ENCODE data around the gene SH3TC1. TPM values are rescaled to one million over a fixed set of nuclear protein-coding genes. Genes with fewer than 3 reads are reported as not detected.

Gene SH3TC1
- total RNA-seq, 1 experiment from 2014 or later, result 2.2 TPM

- no peak overlapping the region for H3K4me3 ChIP-seq (ENCODE audit: insufficient read depth, low read depth, low read length)
- no peaks in the 10 kb centered on the region for H3K36me3 ChIP-seq (replicated peaks; ENCODE audit: control insufficient read depth, insufficient read depth, low read length)
- H3K27me3 ChIP-seq (ENCODE audit: control insufficient read depth, insufficient read depth, low read length), result no peaks in the 10 kb centered on the region
- peak; percentile 55 for DNase-seq
These were observed 17.2 kb upstream of the SH3TC1 start for GRCh38 chr4:8181844-8182243.

GRCh38 chr4:8182294-8182693 lies 16.8 kb upstream of the SH3TC1 start:
- no peak for DNase-seq
- H3K4me3 ChIP-seq (ENCODE audit: insufficient read depth, low read depth, low read length), result no peak overlapping the region
- H3K36me3 ChIP-seq (replicated peaks; ENCODE audit: control insufficient read depth, insufficient read depth, low read length), result no peaks in the 10 kb centered on the region
- no peaks in the 10 kb centered on the region for H3K27me3 ChIP-seq (ENCODE audit: control insufficient read depth, insufficient read depth, low read length)

GRCh38 chr4:8182858-8183725 lies 16.0 kb upstream of the SH3TC1 start:
- DNase-seq, result peak; percentile 66

GRCh38 chr4:8184061-8184460 lies 15.0 kb upstream of the SH3TC1 start:
- H3K4me3 ChIP-seq (ENCODE audit: insufficient read depth, low read depth, low read length), result no peak overlapping the region
- no peak for DNase-seq

More at GRCh38 chr4:8182858-8183725, 16.0 kb upstream of the SH3TC1 start:
- no peaks in the 10 kb centered on the region for H3K27me3 ChIP-seq (ENCODE audit: control insufficient read depth, insufficient read depth, low read length)
- H3K36me3 ChIP-seq (replicated peaks; ENCODE audit: control insufficient read depth, insufficient read depth, low read length), result no peaks in the 10 kb centered on the region
- H3K4me3 ChIP-seq (ENCODE audit: insufficient read depth, low read depth, low read length), result no peak overlapping the region

GRCh38 chr4:8185295-8185694 lies 13.8 kb upstream of the SH3TC1 start:
- H3K4me3 ChIP-seq (ENCODE audit: insufficient read depth, low read depth, low read length), result no peak overlapping the region
- H3K27me3 ChIP-seq (ENCODE audit: control insufficient read depth, insufficient read depth, low read length), result no peaks in the 10 kb centered on the region
- H3K36me3 ChIP-seq (replicated peaks; ENCODE audit: control insufficient read depth, insufficient read depth, low read length), result no peaks in the 10 kb centered on the region
- peak; percentile 51 for DNase-seq

More at GRCh38 chr4:8184061-8184460, 15.0 kb upstream of the SH3TC1 start:
- Histone ChIP-seq H3K36me3 (replicated peaks; ENCODE audit: control insufficient read depth, insufficient read depth, low read length) (no peaks in the 10 kb centered on the region), H3K27me3 (ENCODE audit: control insufficient read depth, insufficient read depth, low read length) (no peaks in the 10 kb centered on the region)

- Histone ChIP-seq H3K36me3 (replicated peaks; ENCODE audit: control insufficient read depth, insufficient read depth, low read length) (no peaks in the 10 kb centered on the region), H3K27me3 (ENCODE audit: control insufficient read depth, insufficient read depth, low read length) (no peaks in the 10 kb centered on the region), H3K4me3 (ENCODE audit: insufficient read depth, low read depth, low read length) (no peak overlapping the region)
- DNase-seq, result no peak
These were observed 13.2 kb upstream of the SH3TC1 start for GRCh38 chr4:8185930-8186329.

GRCh38 chr4:8188085-8188484 lies 11.0 kb upstream of the SH3TC1 start:
- H3K4me3 ChIP-seq (ENCODE audit: insufficient read depth, low read depth, low read length), result no peak overlapping the region
- DNase-seq, result no peak
- H3K27me3 ChIP-seq (ENCODE audit: control insufficient read depth, insufficient read depth, low read length), result no peaks in the 10 kb centered on the region
- no peaks in the 10 kb centered on the region for H3K36me3 ChIP-seq (replicated peaks; ENCODE audit: control insufficient read depth, insufficient read depth, low read length)

GRCh38 chr4:8188743-8189550 lies 10.1 kb upstream of the SH3TC1 start:
- Histone ChIP-seq H3K27me3 (ENCODE audit: control insufficient read depth, insufficient read depth, low read length) (no peaks in the 10 kb centered on the region), H3K4me3 (ENCODE audit: insufficient read depth, low read depth, low read length) (no peak overlapping the region), H3K36me3 (replicated peaks; ENCODE audit: control insufficient read depth, insufficient read depth, low read length) (no peaks in the 10 kb centered on the region)
- DNase-seq, result peak; percentile 58

GRCh38 chr4:8189551-8190466 lies 9.3 kb upstream of the SH3TC1 start:
- no peaks in the 10 kb centered on the region for H3K36me3 ChIP-seq (replicated peaks; ENCODE audit: control insufficient read depth, insufficient read depth, low read length)
- no peaks in the 10 kb centered on the region for H3K27me3 ChIP-seq (ENCODE audit: control insufficient read depth, insufficient read depth, low read length)
- DNase-seq, result peak; percentile 69
- H3K4me3 ChIP-seq (ENCODE audit: insufficient read depth, low read depth, low read length), result no peak overlapping the region

GRCh38 chr4:8191136-8191747 lies 7.8 kb upstream of the SH3TC1 start:
- no peak overlapping the region for H3K4me3 ChIP-seq (ENCODE audit: insufficient read depth, low read depth, low read length)
- H3K36me3 ChIP-seq (replicated peaks; ENCODE audit: control insufficient read depth, insufficient read depth, low read length), result no peaks in the 10 kb centered on the region
- DNase-seq, result no peak
- H3K27me3 ChIP-seq (ENCODE audit: control insufficient read depth, insufficient read depth, low read length), result no peaks in the 10 kb centered on the region

GRCh38 chr4:8192748-8193738 lies 6.0 kb upstream of the SH3TC1 start:
- no peaks in the 10 kb centered on the region for H3K36me3 ChIP-seq (replicated peaks; ENCODE audit: control insufficient read depth, insufficient read depth, low read length)
- no peaks in the 10 kb centered on the region for H3K27me3 ChIP-seq (ENCODE audit: control insufficient read depth, insufficient read depth, low read length)
- no peak overlapping the region for H3K4me3 ChIP-seq (ENCODE audit: insufficient read depth, low read depth, low read length)
- no peak for DNase-seq

- DNase-seq, result no peak
- no peaks in the 10 kb centered on the region for H3K27me3 ChIP-seq (ENCODE audit: control insufficient read depth, insufficient read depth, low read length)
- no peaks in the 10 kb centered on the region for H3K36me3 ChIP-seq (replicated peaks; ENCODE audit: control insufficient read depth, insufficient read depth, low read length)
- no peak overlapping the region for H3K4me3 ChIP-seq (ENCODE audit: insufficient read depth, low read depth, low read length)
These were observed 4.5 kb upstream of the SH3TC1 start for GRCh38 chr4:8194306-8195242.

Measured in H7 (cell line).